ENCODE results near the gene FAR2. TPM values are rescaled to one million over a fixed set of nuclear protein-coding genes. Genes with fewer than 3 reads are reported as not detected.

The FAR2 gene
- total RNA-seq, 1 experiment from 2014 or later, result 22.1 TPM

GRCh38 chr12:29283969-29284700 is 135.1 kb downstream of the FAR2 start:
- Histone ChIP-seq H3K14ac (ENCODE audit: insufficient read depth, low read length) (no peak overlapping the region), H3K23me2 (ENCODE audit: insufficient read length, low read depth, low read length, poor library complexity, severe bottlenecking) (no peaks in the 10 kb centered on the region), H4K5ac (ENCODE audit: insufficient read length, low read depth, low read length) (no peak overlapping the region), H3K27ac (ENCODE audit: insufficient read length, low read depth, low read length) (no peak overlapping the region), H2BK120ac (ENCODE audit: low read depth, low read length, poor library complexity, severe bottlenecking) (no peak overlapping the region), H3K9ac (ENCODE audit: extremely low read depth, insufficient read length, low read length) (no peak overlapping the region), H3K4me1 (ENCODE audit: insufficient read depth, low read length) (no peaks in the 10 kb centered on the region), H3K9me3 (ENCODE audit: control insufficient read depth, low read depth, low read length) (no peaks in the 10 kb centered on the region), H3K56ac (ENCODE audit: insufficient read length, low read depth, low read length) (no peak overlapping the region), H3K4me2 (ENCODE audit: insufficient read depth, insufficient read length, low read length) (no peak overlapping the region), H2BK20ac (ENCODE audit: low read depth, low read length, poor library complexity, severe bottlenecking) (no peak overlapping the region), H4K20me1 (ENCODE audit: control insufficient read depth, insufficient read depth, insufficient read length) (no peaks in the 10 kb centered on the region), H4K91ac (ENCODE audit: insufficient read length, low read depth, low read length) (no peak overlapping the region), H2BK15ac (ENCODE audit: low read depth, low read length) (no peak overlapping the region), H3K79me1 (ENCODE audit: insufficient read depth, low read depth, low read length, poor library complexity, severe bottlenecking) (no peaks in the 10 kb centered on the region), H2AK5ac (ENCODE audit: insufficient read length, low read length) (no peak overlapping the region), H3K79me2 (ENCODE audit: insufficient read depth, low read length) (no peaks in the 10 kb centered on the region), H3T11ph (ENCODE audit: low read length) (no peak overlapping the region), H3K4ac (ENCODE audit: low read depth, low read length) (no peak overlapping the region), H4K8ac (replicated peaks; ENCODE audit: insufficient read length, low read depth, low read length) (no peak overlapping the region), H3K18ac (ENCODE audit: insufficient read length, low read depth, low read length) (no peak overlapping the region), H3K23ac (ENCODE audit: insufficient read length, low read depth, low read length) (no peak overlapping the region), H2BK12ac (ENCODE audit: insufficient read length, low read depth, low read length) (no peak overlapping the region), H2AFZ (ENCODE audit: low read length) (no peak overlapping the region), H3K27me3 (ENCODE audit: insufficient read depth, low read length) (no peaks in the 10 kb centered on the region), H2BK5ac (ENCODE audit: insufficient read length, low read length) (no peak overlapping the region)
- WGBS (ENCODE audit: extremely low coverage, insufficient read length, low lambda C conversion rate), result no CpG with 5 or more reads among the region's 5 CpGs
- Mint-ChIP-seq H3K36me3 (ENCODE audit: insufficient read depth in 1 of 3, low read depth in 3 of 3) (peaks cover 0 to 5% (median 4%) of the 10 kb centered on the region in 3 experiments; a peak in 1 of 7 replicates), H3K27me3 (ENCODE audit: low read depth) (no peaks in the 10 kb centered on the region; the same call in 1 of the 2 replicates), H3K9me3 (peaks cover under 1 to 3% of the 10 kb centered on the region in 2 experiments; a peak in 2 of 5 replicates), H3K4me3 (no peak overlapping the region), H3K4me1 (peaks cover 0 to 6% of the 10 kb centered on the region in 2 experiments; a peak in 1 of 4 replicates), H3K27ac (no peak overlapping the region)
- TF ChIP-seq CTCF (conservative IDR thresholded peaks at IDR 0.05), result no peak
- DNase-seq, result no peak
